ENCODE results near the gene KRTAP10-2.

The KRTAP10-2 gene

DNA sequence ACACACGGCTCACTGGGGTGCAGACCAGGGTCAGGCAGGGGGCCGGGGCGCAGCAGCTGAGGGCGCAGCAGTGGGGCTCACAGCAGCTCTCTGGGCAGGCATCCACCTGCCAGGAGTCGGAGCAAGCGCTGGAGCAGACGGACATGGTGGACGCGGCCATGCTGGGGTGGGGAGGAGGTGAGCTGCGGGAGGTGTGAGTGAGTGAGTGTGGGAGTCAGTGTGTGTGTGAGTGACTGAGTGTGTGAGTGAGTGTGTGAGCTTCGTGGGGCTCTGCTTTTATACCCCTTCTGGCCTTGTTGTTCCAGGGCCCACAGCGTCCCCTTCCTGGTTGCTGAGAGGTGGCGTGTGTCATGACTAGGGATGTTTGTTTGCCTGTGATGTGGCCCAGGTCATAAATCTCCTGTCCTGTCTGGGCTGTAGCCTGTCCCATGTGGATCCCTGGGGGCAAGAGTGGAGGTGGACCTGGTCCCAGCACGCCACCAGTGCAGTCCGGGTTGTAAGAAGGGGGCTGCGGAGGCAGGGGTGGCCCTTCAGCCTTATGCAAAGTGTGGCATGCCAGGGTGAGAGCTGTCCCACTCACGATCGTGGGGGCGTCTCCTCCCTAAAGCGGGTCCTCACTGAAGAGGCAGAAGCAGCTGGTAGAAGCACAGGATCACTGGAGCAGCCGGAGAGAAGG lies 11.2 kb downstream of the KRTAP10-2 start, which contains the start of gene KRTAP10-1:
KRTAP10-1 (minus strand) TSS at position 205 of the 676 bp plus-strand sequence; CDS start at position 160, 45 bp downstream.
- Histone ChIP-seq H3K27ac (no peak within 1 kb of the TSS), H3K4me3 (no peak within 1 kb of the TSS)
- TF ChIP-seq, protein P1, sequence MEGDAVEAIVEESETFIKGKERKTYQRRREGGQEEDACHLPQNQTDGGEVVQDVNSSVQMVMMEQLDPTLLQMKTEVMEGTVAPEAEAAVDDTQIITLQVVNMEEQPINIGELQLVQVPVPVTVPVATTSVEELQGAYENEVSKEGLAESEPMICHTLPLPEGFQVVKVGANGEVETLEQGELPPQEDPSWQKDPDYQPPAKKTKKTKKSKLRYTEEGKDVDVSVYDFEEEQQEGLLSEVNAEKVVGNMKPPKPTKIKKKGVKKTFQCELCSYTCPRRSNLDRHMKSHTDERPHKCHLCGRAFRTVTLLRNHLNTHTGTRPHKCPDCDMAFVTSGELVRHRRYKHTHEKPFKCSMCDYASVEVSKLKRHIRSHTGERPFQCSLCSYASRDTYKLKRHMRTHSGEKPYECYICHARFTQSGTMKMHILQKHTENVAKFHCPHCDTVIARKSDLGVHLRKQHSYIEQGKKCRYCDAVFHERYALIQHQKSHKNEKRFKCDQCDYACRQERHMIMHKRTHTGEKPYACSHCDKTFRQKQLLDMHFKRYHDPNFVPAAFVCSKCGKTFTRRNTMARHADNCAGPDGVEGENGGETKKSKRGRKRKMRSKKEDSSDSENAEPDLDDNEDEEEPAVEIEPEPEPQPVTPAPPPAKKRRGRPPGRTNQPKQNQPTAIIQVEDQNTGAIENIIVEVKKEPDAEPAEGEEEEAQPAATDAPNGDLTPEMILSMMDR (IDR thresholded peaks at IDR 0.05), result no peak
- peak; percentile 52 for DNase-seq (ENCODE audit: low spot score)

DNA sequence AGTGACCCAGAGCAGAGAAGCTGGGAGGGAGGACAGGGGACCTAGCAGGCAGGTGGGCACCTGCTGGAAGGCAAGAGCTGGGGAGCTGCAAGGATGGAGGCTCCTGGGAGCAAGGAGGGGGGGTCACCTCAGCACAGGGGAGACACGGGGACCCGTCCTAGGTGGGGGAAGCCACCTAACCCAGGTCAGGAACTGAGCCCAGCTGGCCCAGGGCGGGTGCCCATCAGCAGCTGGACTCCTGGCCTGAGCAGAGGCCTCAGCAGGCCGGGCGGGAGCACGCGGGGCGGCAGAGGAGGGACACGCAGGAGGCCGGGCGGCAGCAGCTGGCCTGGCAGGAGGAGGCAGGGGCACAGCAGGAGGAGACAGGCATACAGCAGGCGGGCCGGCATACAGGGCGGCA lies 12.3 kb downstream of the KRTAP10-2 start:
- H3K4me3 ChIP-seq, result no peak overlapping the region
- TF ChIP-seq, protein P1 (IDR thresholded peaks at IDR 0.05), result no peak
- DNase-seq (ENCODE audit: low spot score), result peak; percentile 56
- H3K27ac ChIP-seq, result no peak overlapping the region

DNA sequence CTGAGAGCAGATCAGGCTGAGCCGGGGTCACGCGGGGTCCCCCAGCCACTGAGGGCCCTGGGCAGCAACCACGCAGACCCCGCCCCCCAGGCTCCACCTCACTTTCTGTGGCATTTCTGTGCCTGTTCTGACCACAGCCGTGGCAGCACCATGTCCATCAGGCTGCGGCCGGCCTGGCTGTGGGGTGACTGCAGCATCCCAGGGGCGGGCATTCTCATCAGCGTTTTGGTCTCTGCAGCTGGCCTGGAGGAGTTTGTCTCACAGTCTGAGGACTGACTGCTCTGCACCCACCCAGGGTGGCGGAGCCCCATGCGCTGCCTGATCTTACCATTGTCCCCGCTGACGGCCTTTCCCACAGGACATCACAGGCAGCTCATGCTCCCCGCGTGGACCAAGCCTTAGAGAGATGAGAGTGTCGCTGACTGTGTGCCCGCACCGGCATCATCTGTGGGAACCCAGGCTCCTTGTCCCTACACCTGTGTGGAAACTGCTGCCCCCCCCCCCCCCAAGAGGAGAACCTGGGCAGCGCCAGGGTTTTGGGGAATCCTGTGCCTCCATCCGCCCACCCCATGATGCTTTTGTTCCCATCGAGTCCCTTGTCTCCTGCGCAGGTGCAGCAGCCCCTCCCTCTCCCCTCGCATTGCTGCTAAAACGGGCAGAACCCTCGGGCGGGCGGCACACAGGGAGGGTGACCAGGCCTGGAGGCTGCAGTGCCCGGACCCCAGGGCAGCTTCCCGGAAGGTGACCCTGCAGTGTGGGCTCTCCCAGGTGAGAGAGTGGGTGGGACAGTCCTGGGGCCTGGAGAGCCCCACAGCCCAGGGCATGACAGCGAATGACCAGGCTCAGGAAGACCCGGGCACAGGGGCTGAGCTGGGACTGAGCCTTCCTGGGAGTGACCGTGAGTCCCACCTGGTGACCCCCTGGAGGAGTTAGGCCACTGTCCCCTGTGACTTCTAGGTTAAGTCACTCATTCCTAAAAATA lies 13.1 kb downstream of the KRTAP10-2 start:
- peak; percentile 52 for DNase-seq (ENCODE audit: low spot score)
- Histone ChIP-seq H3K27ac (no peak overlapping the region), H3K4me3 (no peak overlapping the region)

DNA sequence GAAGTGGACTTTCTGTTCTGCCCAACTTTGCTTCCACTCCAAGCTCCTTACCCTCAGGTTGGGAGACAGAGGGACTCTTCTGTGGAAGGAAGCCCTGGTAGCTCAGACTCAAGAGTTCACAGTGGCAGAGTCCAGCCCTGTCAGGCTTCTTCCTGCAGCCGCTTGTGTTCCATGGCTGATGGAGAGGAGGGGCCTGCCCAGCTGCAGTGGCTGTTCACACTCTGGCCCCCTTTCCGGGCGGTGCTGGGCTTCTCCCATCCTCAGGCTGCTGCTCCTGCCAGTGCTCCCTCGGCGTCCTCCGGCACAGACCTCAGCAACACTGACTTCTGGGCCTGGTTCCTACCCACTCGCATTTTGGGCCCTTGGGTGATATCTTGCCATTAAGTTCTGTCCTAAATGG lies 15.3 kb downstream of the KRTAP10-2 start:
- Histone ChIP-seq H3K4me3 (no peak overlapping the region), H3K27ac (no peak overlapping the region)
- DNase-seq (ENCODE audit: low spot score), result peak; percentile 52
- TF ChIP-seq, protein P1 (IDR thresholded peaks at IDR 0.05), result no peak

More for the DNA sequence above, 13.1 kb downstream of the KRTAP10-2 start:
- TF ChIP-seq, protein P1 (IDR thresholded peaks at IDR 0.05), result no peak

DNA sequence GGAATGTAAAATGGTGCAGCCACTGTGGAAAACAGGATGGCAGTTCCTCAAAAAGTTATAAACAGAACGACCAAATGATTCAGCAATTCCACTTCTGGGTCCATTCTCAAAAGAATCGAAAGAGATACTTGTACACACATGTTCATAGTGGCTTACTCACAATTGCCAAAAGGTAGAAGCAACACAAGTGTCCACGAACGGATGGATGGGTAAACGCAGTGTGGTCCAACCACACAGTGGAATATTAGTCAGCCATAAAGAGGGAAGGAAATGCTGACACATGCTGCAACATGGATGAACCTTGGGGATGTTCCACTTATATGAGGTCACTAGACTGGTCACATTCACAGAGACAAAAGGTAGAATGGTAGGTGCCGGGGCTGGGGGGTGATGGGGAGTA lies 16.6 kb downstream of the KRTAP10-2 start:
- Histone ChIP-seq H3K4me3 (no peak overlapping the region), H3K27ac (no peak overlapping the region)
- TF ChIP-seq, protein P1 (IDR thresholded peaks at IDR 0.05), result no peak
- no peak for DNase-seq (ENCODE audit: low spot score)

DNA sequence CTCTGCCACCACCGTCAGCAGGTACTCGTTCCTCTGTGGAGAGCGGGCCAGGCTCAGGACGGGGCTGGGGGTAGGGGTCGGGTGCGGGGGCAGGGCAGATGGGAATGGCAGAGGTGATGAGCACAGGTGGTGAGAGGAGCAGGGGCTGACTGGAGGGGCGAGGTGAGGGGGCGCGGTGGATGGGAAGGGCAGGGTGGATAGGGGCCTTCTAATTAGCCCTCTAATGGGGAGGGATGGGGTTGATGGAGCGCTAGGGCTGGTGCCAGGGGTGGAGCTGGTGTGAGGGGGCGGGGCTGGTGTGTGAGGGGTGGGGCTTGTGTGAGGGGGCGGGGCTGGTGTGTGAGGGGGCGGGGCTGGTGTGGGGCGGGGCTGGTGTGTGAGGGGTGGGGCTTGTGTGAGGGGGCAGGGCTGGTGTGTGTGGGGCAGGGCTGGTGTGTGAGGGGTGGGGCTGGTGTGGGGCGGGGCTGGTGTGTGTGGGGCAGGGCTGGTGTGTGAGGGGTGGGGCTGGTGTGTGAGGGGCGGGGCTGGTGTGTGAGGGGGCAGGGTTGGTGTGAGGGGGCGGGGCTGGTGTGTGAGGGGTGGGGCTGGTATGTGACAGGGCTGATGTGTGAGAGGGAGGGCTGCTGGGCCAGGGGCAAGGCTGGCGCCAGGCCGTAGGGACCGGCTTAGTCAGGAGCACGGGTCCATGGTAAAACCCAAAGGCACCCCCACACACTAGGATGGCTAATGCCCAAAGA lies 17.2 kb downstream of the KRTAP10-2 start:
- Histone ChIP-seq H3K27ac (no peak overlapping the region), H3K4me3 (no peak overlapping the region)
- TF ChIP-seq, protein P1 (IDR thresholded peaks at IDR 0.05), result no peak
- no peak for DNase-seq (ENCODE audit: low spot score)

Data from coronary artery (tissue), 2 donors.